ENCODE data around the gene CEP152.

Gene CEP152

GRCh38 chr15:48775546-48775945 is 35.3 kb downstream of the CEP152 start:
- Histone ChIP-seq H4K20me1 (ENCODE audit: low read depth, low read length) (no peaks in the 10 kb centered on the region), H3K4me2 (ENCODE audit: low read depth, low read length, poor library complexity, severe bottlenecking) (no peak overlapping the region), H3K9me2 (replicated peaks; ENCODE audit: insufficient read depth, low read length) (no peaks in the 10 kb centered on the region), H3K9ac (ENCODE audit: low read length) (no peak overlapping the region), H3K9me3 (ENCODE audit: insufficient read depth, low read length) (no peaks in the 10 kb centered on the region), H3F3A (ENCODE audit: insufficient read depth) (no peaks in the 10 kb centered on the region), H3K79me2 (ENCODE audit: insufficient read depth, low read length) (peaks cover 9% of the 10 kb centered on the region), H3K27me3 (ENCODE audit: low read length) (no peaks in the 10 kb centered on the region), H3K4me3 (ENCODE audit: insufficient read depth, low read length, poor library complexity, severe bottlenecking) (no peak overlapping the region), H3K27ac (ENCODE audit: low read depth, low read length) (no peak overlapping the region), H2AFZ (ENCODE audit: low read depth, low read length, severe bottlenecking) (no peak overlapping the region), H3K36me3 (ENCODE audit: low read length) (peaks cover 39% of the 10 kb centered on the region)
- TF ChIP-seq EZH2phosphoT487 (conservative IDR thresholded peaks at IDR 0.05; ENCODE audit: low read length) (no peak), CTCF (IDR thresholded peaks at IDR 0.05; ENCODE audit: insufficient read depth, low read length, poor library complexity, severe bottlenecking) (no peak)

DNA sequence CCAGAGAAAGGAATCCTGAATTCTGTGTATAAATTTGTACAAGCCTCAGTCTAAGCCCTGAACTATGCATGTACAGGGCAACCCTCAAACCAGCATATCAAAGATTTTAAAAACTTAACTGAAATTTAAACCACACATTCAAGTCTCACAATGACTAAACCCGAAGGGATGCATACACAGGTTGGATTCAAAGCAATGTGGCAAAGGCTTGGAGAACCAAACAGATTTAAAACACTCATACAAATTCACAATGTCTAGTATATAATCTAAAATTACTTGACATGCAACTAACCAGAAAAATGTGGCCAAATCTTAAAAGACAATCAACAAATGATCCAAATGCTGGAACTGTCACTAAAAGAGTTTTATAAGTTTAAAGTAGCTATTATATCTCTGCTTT is 36.4 kb downstream of the CEP152 start:
- Histone ChIP-seq H3K36me3 (ENCODE audit: low read length) (peaks cover 40% of the 10 kb centered on the region), H3K9me2 (replicated peaks; ENCODE audit: insufficient read depth, low read length) (no peaks in the 10 kb centered on the region)

DNA sequence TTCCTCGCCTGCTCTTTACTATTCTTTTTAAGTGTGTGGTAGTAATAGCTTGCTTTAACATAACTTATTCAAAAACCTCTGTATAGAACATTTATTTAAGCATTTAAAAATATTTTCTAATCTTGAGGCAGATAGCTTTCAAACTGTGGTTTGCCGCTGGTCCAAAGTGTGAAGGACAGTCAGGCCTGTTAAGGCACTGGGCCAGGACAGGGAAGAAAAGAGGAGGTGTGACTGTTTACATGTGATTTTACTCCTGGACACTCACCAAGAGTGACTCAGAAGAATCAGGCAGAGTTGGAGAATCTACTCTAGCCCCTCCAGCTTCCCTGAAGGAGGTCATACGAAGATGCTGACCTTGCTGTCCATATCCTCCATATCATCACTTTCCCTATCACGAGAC is 44.7 kb downstream of the CEP152 start:
- Histone ChIP-seq H3K9ac (ENCODE audit: low read length) (no peak overlapping the region), H3K27ac (ENCODE audit: low read depth, low read length) (no peak overlapping the region), H3K36me3 (ENCODE audit: low read length) (peaks cover 74% of the 10 kb centered on the region), H2AFZ (ENCODE audit: low read depth, low read length, severe bottlenecking) (no peak overlapping the region), H3K4me3 (ENCODE audit: insufficient read depth, low read length, poor library complexity, severe bottlenecking) (no peak overlapping the region), H3K27me3 (ENCODE audit: low read length) (no peaks in the 10 kb centered on the region), H4K20me1 (ENCODE audit: low read depth, low read length) (no peaks in the 10 kb centered on the region), H3K4me2 (ENCODE audit: low read depth, low read length, poor library complexity, severe bottlenecking) (no peak overlapping the region), H3K9me2 (replicated peaks; ENCODE audit: insufficient read depth, low read length) (no peaks in the 10 kb centered on the region), H3K9me3 (ENCODE audit: insufficient read depth, low read length) (no peaks in the 10 kb centered on the region), H3K79me2 (ENCODE audit: insufficient read depth, low read length) (no peaks in the 10 kb centered on the region), H3F3A (ENCODE audit: insufficient read depth) (no peaks in the 10 kb centered on the region)
- TF ChIP-seq EZH2phosphoT487 (conservative IDR thresholded peaks at IDR 0.05; ENCODE audit: low read length) (no peak), CTCF (IDR thresholded peaks at IDR 0.05; ENCODE audit: insufficient read depth, low read length, poor library complexity, severe bottlenecking) (no peak)

More for the DNA sequence above, 36.4 kb downstream of the CEP152 start:
- Histone ChIP-seq H3K79me2 (ENCODE audit: insufficient read depth, low read length) (peaks cover 9% of the 10 kb centered on the region), H2AFZ (ENCODE audit: low read depth, low read length, severe bottlenecking) (no peak overlapping the region), H3K9ac (ENCODE audit: low read length) (no peak overlapping the region), H3K4me2 (ENCODE audit: low read depth, low read length, poor library complexity, severe bottlenecking) (no peak overlapping the region), H4K20me1 (ENCODE audit: low read depth, low read length) (no peaks in the 10 kb centered on the region), H3K27ac (ENCODE audit: low read depth, low read length) (no peak overlapping the region), H3K27me3 (ENCODE audit: low read length) (no peaks in the 10 kb centered on the region), H3K4me3 (ENCODE audit: insufficient read depth, low read length, poor library complexity, severe bottlenecking) (no peak overlapping the region), H3F3A (ENCODE audit: insufficient read depth) (no peaks in the 10 kb centered on the region), H3K9me3 (ENCODE audit: insufficient read depth, low read length) (no peaks in the 10 kb centered on the region)
- TF ChIP-seq CTCF (IDR thresholded peaks at IDR 0.05; ENCODE audit: insufficient read depth, low read length, poor library complexity, severe bottlenecking) (no peak), EZH2phosphoT487 (conservative IDR thresholded peaks at IDR 0.05; ENCODE audit: low read length) (no peak)

Measured in SU-DHL-6 (cell line).